HG03045 (cell line): Measurements from ENCODE around the gene PFKFB4.

Experiments
- ATAC-seq: cut with Tn5 transposase; IDR thresholded peaks from one replicate; pipeline ENCODE4 v1.9.1; 2021; ENCODE audit warnings: mild to moderate bottlenecking, moderate library complexity; ENCODE audit not compliant: unreplicated experiment

Gene PFKFB4

GRCh38 chr3:48585411-48585810, 28.8 kb upstream of the PFKFB4 start:
- no peak for ATAC-seq

GRCh38 chr3:48584836-48585235, 28.2 kb upstream of the PFKFB4 start:
- ATAC-seq, result no peak

GRCh38 chr3:48581621-48582481, 25.2 kb upstream of the PFKFB4 start:
- ATAC-seq, result no peak

GRCh38 chr3:48576647-48577046, 20.0 kb upstream of the PFKFB4 start:
- no peak for ATAC-seq

GRCh38 chr3:48575366-48575765, 18.8 kb upstream of the PFKFB4 start:
- no peak for ATAC-seq

GRCh38 chr3:48573973-48574585, 17.5 kb upstream of the PFKFB4 start:
- no peak for ATAC-seq

GRCh38 chr3:48572517-48572916, 15.9 kb upstream of the PFKFB4 start:
- no peak for ATAC-seq

- no peak for ATAC-seq
These were observed 15.3 kb upstream of the PFKFB4 start for GRCh38 chr3:48571938-48572337.

- ATAC-seq, result no peak
These were observed 13.3 kb upstream of the PFKFB4 start for GRCh38 chr3:48569808-48570450.

- no peak for ATAC-seq
These were observed 12.8 kb upstream of the PFKFB4 start for GRCh38 chr3:48569400-48569799.

- ATAC-seq, result no peak
These were observed 11.9 kb upstream of the PFKFB4 start for GRCh38 chr3:48568476-48568875.

- ATAC-seq, result no peak
These were observed 10.9 kb upstream of the PFKFB4 start for GRCh38 chr3:48567500-48567899.

GRCh38 chr3:48567090-48567489, 10.5 kb upstream of the PFKFB4 start:
- no peak for ATAC-seq

GRCh38 chr3:48566401-48566760, 9.8 kb upstream of the PFKFB4 start:
- ATAC-seq, result no peak

- no peak for ATAC-seq
These were observed 9.2 kb upstream of the PFKFB4 start for GRCh38 chr3:48565591-48566400.

GRCh38 chr3:48565186-48565585, 8.6 kb upstream of the PFKFB4 start:
- ATAC-seq, result no peak

- no peak for ATAC-seq
These were observed 8.1 kb upstream of the PFKFB4 start for GRCh38 chr3:48564667-48565066.

GRCh38 chr3:48564022-48564421, 7.4 kb upstream of the PFKFB4 start:
- ATAC-seq, result no peak

- ATAC-seq, result no peak
These were observed 6.8 kb upstream of the PFKFB4 start, which contains the start of gene UCN2 for GRCh38 chr3:48563382-48563918. Gene UCN2, minus strand, starts transcription at chr3:48563781. Its CDS starts 657 bp downstream, at chr3:48563124.

GRCh38 chr3:48562367-48563095, 5.9 kb upstream of the PFKFB4 start:
- no peak for ATAC-seq
